ENCODE results near the gene XNDC1N.
"Not testable (repeated sequence)": the region's sequence is repeated elsewhere in the genome, so short reads cannot be mapped to it uniquely, and the experiment has no call there.

The XNDC1N gene

GRCh38 chr11:71888335-71889010 is 39.9 kb downstream of the XNDC1N start:
- H3K36me3 Mint-ChIP-seq (ENCODE audit: insufficient read depth); ATAC-seq (replicated peaks; ENCODE audit: extremely low read depth, poor library complexity, severe bottlenecking); H3K4me1 Mint-ChIP-seq; DNase-seq (ENCODE audit: low spot score in 2 of 2); H3K9me3 Mint-ChIP-seq; H3K27me3 Mint-ChIP-seq; H3K27ac Mint-ChIP-seq (ENCODE audit: low read depth); H3K4me3 Mint-ChIP-seq: not testable (repeated sequence)

GRCh38 chr11:71885806-71886205 is 42.6 kb downstream of the XNDC1N start:
- not testable (repeated sequence) for H3K27ac Mint-ChIP-seq (ENCODE audit: low read depth); ATAC-seq (replicated peaks; ENCODE audit: extremely low read depth, poor library complexity, severe bottlenecking); H3K27me3 Mint-ChIP-seq; H3K36me3 Mint-ChIP-seq (ENCODE audit: insufficient read depth); H3K4me3 Mint-ChIP-seq; H3K4me1 Mint-ChIP-seq; H3K9me3 Mint-ChIP-seq; DNase-seq (ENCODE audit: low spot score in 2 of 2)

All from central memory CD8-positive, alpha-beta T cell (primary cell).